PC-3 (cell line): ENCODE data around the gene AGBL1. TPM values are rescaled to one million over a fixed set of nuclear protein-coding genes. Genes with fewer than 3 reads are reported as not detected.

ENCODE experiments used
- ATAC-seq: fragments of 200-7000 bp; cut with Tn5 transposase; 2 replicates; pipeline ENCODE4 v1.9.1; 2020; ENCODE audit warnings: mild to moderate bottlenecking, moderate library complexity
- BruUV-seq: library from RNA; stranded (reverse); fragments of 400-500 nt; replicated peaks from 2 replicates; lab custom pipeline; 2021; lab: Mats Ljungman, UMichigan
- CTCF ChIA-PET: fragments of 300-600 bp; sonication (Branson Sonifier 250); formaldehyde crosslinking; loops from one replicate; lab custom pipeline; 2022; ENCODE audit warnings: antibody characterized with exemption; lab: Charles Lee
- POLR2A ChIA-PET: fragments of 300-600 bp; sonication (Branson Sonifier 250); formaldehyde crosslinking; loops from one replicate; lab custom pipeline; 2022; ENCODE audit warnings: antibody characterized with exemption; ENCODE audit not compliant: unreplicated experiment; lab: Charles Lee
- DNase-seq: peaks from one replicate; pipeline ENCODE4 v3.0.0-alpha.2; 2015
- H2AFZ ChIP-seq: fragments of 300-600 bp; sonication (generic); 2 replicates; pipeline ENCODE4 v1.6.0; 2016; ENCODE audit warnings: antibody characterized with exemption, low read length
- H3F3A ChIP-seq: fragments of 300-600 bp; sonication (generic); one replicate; pipeline ENCODE4 v1.6.0; 2017; ENCODE audit warnings: antibody characterized with exemption, low read length, control low read depth, mild to moderate bottlenecking; ENCODE audit not compliant: unreplicated experiment
- H3K27ac ChIP-seq: fragments of 300-600 bp; sonication (generic); 2 replicates; pipeline ENCODE4 v1.5.1; 2016; ENCODE audit warnings: mild to moderate bottlenecking, low read length
- H3K27me3 ChIP-seq: fragments of 300-600 bp; sonication (generic); 2 replicates; pipeline ENCODE4 v1.6.1; 2016; ENCODE audit warnings: low read length, mixed read lengths
- H3K36me3 ChIP-seq: fragments of 300-600 bp; sonication (generic); 2 replicates; pipeline ENCODE4 v1.6.1; 2016; ENCODE audit warnings: low read depth, mixed run types, low read length, mixed read lengths
- H3K4me1 ChIP-seq: fragments of 300-600 bp; sonication (generic); 2 replicates; pipeline ENCODE4 v1.5.1; 2016; ENCODE audit warnings: low read length; ENCODE audit not compliant: insufficient read depth
- H3K4me2 ChIP-seq: fragments of 300-600 bp; sonication (generic); 2 replicates; pipeline ENCODE4 v1.6.0; 2016; ENCODE audit warnings: low read length
- H3K4me3 ChIP-seq: fragments of 300-600 bp; sonication (generic); 2 replicates; pipeline ENCODE4 v1.5.1; 2016; ENCODE audit warnings: mild to moderate bottlenecking, low read length, mixed read lengths
- H3K79me2 ChIP-seq: fragments of 300-600 bp; sonication (generic); 2 replicates; pipeline ENCODE4 v1.6.1; 2017; ENCODE audit warnings: low read length, mixed read lengths
- H3K9ac ChIP-seq: fragments of 300-600 bp; sonication (generic); 2 replicates; pipeline ENCODE4 v1.6.0; 2016; ENCODE audit warnings: mild to moderate bottlenecking, low read length
- H3K9me2 ChIP-seq: fragments of 300-600 bp; sonication (generic); replicated peaks from 2 replicates; pipeline ENCODE4 v1.6.1; 2016; ENCODE audit warnings: mixed run types, low read length, mixed read lengths
- H3K9me3 ChIP-seq: fragments of 300-600 bp; sonication (generic); 2 replicates; pipeline ENCODE4 v1.6.1; 2016; ENCODE audit warnings: low read length, mixed read lengths
- H4K20me1 ChIP-seq: fragments of 300-600 bp; sonication (generic); 2 replicates; pipeline ENCODE4 v1.6.1; 2016; ENCODE audit warnings: low read length, mixed read lengths
- EZH2 ChIP-seq: fragments of 300-600 bp; sonication (generic); IDR thresholded peaks from one replicate; pipeline ENCODE4 v1.6.1; 2017; ENCODE audit warnings: antibody characterized with exemption, mild to moderate bottlenecking, low read length; ENCODE audit not compliant: unreplicated experiment
- EZH2phosphoT487 ChIP-seq: fragments of 300-600 bp; sonication (generic); IDR thresholded peaks from 2 replicates; pipeline ENCODE4 v1.6.1; 2018; ENCODE audit warnings: mild to moderate bottlenecking, antibody characterized with exemption, low read length, borderline replicate concordance
- intact Hi-C: fragments of 100-400 bp; cut with micrococcal nuclease; formaldehyde crosslinking; loops from 2 replicates; pipeline ENCODE4 v1.9.0; 2023
- total RNA-seq: library from RNA; depleted of rRNA; stranded (reverse); fragments of >200 nt; gene quantifications from 2 replicates; pipeline ENCODE4 v1.2.3, GENCODE V29; 2014
- TF ChIP-seq, protein P1 (sequence below): fragments of 300-600 bp; sonication (generic); conservative IDR thresholded peaks from 2 replicates; pipeline ENCODE4 v1.5.1; 2017; ENCODE audit warnings: antibody characterized with exemption, low read depth, mild to moderate bottlenecking, low read length

AGBL1 gene
- total RNA-seq, 1 experiment from 2014 or later = not detected

DNA sequence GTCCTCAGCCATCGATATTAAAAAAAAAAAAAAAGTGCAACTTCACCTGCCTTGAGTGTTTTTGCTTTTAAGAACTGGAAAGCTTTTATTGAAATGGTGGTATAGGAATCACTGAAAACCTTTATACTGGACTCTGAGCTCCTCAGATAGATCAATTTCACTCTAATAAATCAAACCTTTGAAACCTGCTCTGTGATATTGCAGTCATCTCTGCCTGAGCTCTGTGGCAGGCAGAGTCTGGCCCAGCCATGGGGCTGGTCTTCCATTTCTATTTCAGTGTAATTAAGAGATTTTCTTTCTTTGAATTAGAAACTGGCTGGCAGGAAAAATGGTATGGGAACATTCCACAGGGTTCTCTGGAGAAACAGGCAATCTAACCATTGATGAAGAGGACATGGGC is 762.5 kb downstream of the AGBL1 start:
- H3K27me3 ChIP-seq = 0 out of 2 replicates have a peak, but pooled peaks cover 4% of the 10 kb centered on the region
- H3K27ac ChIP-seq = no peak overlapping the region
- H2AFZ ChIP-seq = no peak overlapping the region
- H3K4me1 ChIP-seq = no peaks in the 10 kb centered on the region
- H3F3A ChIP-seq = no peaks in the 10 kb centered on the region
- no peaks in the 10 kb centered on the region for H3K9me3 ChIP-seq
- intact Hi-C loops = no loop called here
- no peak for DNase-seq
- TF ChIP-seq EZH2 = no peak
- H3K9ac ChIP-seq = no peak overlapping the region
- H3K4me2 ChIP-seq = no peak overlapping the region
- no peaks in the 10 kb centered on the region for H3K9me2 ChIP-seq
- no peaks in the 10 kb centered on the region for H3K79me2 ChIP-seq
- POLR2A ChIA-PET = no interaction called here
- CTCF ChIA-PET = no interaction called here
- BruUV-seq = no TSS peak
- no peaks in the 10 kb centered on the region for H3K36me3 ChIP-seq
- no peak for ATAC-seq
- H3K4me3 ChIP-seq = no peak overlapping the region
- no peaks in the 10 kb centered on the region for H4K20me1 ChIP-seq

GRCh38 chr15:86846036-86846435 is 766.4 kb downstream of the AGBL1 start:
- Histone ChIP-seq H3F3A (no peaks in the 10 kb centered on the region), H3K9me2 (no peaks in the 10 kb centered on the region), H3K4me1 (no peaks in the 10 kb centered on the region), H3K36me3 (no peaks in the 10 kb centered on the region), H2AFZ (no peak overlapping the region), H3K4me2 (no peak overlapping the region), H3K9me3 (no peaks in the 10 kb centered on the region), H3K27ac (no peak overlapping the region), H3K79me2 (no peaks in the 10 kb centered on the region), H3K9ac (no peak overlapping the region), H3K27me3 (0 out of 2 replicates have a peak, but pooled peaks cover under 1% of the 10 kb centered on the region), H4K20me1 (no peaks in the 10 kb centered on the region), H3K4me3 (no peak overlapping the region)
- ChIA-PET CTCF (no interaction called here), POLR2A (no interaction called here)
- ATAC-seq = no peak
- DNase-seq = no peak
- no TSS peak for BruUV-seq
- TF ChIP-seq EZH2phosphoT487 (no peak), EZH2 (no peak)
- TF ChIP-seq, protein P1, sequence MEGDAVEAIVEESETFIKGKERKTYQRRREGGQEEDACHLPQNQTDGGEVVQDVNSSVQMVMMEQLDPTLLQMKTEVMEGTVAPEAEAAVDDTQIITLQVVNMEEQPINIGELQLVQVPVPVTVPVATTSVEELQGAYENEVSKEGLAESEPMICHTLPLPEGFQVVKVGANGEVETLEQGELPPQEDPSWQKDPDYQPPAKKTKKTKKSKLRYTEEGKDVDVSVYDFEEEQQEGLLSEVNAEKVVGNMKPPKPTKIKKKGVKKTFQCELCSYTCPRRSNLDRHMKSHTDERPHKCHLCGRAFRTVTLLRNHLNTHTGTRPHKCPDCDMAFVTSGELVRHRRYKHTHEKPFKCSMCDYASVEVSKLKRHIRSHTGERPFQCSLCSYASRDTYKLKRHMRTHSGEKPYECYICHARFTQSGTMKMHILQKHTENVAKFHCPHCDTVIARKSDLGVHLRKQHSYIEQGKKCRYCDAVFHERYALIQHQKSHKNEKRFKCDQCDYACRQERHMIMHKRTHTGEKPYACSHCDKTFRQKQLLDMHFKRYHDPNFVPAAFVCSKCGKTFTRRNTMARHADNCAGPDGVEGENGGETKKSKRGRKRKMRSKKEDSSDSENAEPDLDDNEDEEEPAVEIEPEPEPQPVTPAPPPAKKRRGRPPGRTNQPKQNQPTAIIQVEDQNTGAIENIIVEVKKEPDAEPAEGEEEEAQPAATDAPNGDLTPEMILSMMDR = no peak
- intact Hi-C loops = no loop called here

DNA sequence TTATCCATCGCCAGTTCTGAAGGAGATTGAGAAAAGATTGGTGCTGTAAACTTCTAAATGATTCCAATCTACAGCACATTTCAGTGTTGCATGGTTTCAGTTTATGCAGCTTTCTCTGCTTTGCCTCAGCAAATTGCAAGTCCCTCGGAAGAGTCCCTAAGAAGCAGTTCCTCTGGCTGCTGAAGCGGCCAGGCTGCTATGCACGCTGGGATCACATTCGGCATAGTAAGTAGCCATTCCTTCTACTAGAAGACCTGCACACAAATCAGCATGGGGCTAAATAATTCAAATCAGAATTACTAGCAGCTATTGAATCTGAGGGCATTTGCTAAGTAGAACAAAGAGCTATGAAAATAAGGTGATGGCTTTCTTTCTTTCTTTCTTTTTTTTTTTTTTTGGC is 769.5 kb downstream of the AGBL1 start:
- Histone ChIP-seq H3K79me2 (no peaks in the 10 kb centered on the region), H3K9me3 (no peaks in the 10 kb centered on the region), H2AFZ (no peak overlapping the region), H4K20me1 (no peaks in the 10 kb centered on the region), H3K9ac (no peak overlapping the region), H3F3A (no peaks in the 10 kb centered on the region), H3K27ac (no peak overlapping the region), H3K4me1 (no peaks in the 10 kb centered on the region), H3K27me3 (no peaks in the 10 kb centered on the region), H3K4me3 (no peak overlapping the region), H3K4me2 (no peak overlapping the region), H3K36me3 (no peaks in the 10 kb centered on the region), H3K9me2 (no peaks in the 10 kb centered on the region)
- ChIA-PET POLR2A (no interaction called here), CTCF (no interaction called here)
- DNase-seq (no peak), ATAC-seq (no peak)
- intact Hi-C loops = no loop called here
- TF ChIP-seq EZH2 = no peak
- no TSS peak for BruUV-seq
